DMS79 (cell line): ENCODE results near the gene GNE.
"Not testable (repeated sequence)": the region's sequence is repeated elsewhere in the genome, so short reads cannot be mapped to it uniquely, and the experiment has no call there.

Experiments
- DNase-seq: peaks from one replicate; lab custom pipeline; 2025; lab: John Stamatoyannopoulos, UW

Gene GNE

DNA sequence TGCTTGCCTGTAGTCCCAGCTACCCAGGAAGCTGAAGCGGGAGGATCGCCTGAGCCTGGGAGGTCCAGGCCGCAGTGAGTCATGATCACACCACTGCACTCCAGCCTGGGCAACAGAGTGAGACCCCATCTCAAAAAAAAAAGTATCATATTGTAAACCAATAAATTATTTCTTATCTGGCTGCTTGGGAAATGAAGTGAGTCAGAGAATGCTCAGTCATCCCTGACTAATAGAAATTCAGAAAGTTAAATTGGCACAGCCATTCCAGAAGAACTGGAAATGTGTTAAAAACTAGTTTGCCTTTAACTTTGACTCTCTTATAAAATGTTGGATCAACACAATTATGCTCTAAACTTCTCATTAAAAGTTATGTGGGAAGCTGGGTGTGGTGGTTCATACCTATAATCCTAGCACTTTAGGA lies 9.8 kb upstream of the GNE start:
- DNase-seq, result no peak

DNA sequence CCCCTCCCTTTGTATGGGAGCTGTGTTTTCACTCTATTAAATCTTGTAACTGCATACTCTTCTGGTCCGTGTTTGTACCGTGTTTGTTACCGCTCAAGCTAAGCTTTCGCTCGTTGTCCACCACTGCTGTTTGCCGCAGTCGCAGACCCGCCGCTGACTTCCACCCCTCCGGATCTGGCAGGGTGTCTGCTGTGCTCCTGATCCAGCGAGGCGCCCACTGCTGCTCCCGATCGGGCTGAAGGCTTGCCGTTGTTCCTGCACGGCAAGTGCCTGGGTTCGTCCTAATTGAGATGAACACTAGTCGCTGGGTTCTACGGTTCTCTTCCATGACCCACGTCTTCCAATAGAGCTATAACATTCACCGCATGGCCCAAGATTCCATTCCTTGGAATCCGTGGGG lies 6.6 kb upstream of the GNE start:
- DNase-seq, result no peak

DNA sequence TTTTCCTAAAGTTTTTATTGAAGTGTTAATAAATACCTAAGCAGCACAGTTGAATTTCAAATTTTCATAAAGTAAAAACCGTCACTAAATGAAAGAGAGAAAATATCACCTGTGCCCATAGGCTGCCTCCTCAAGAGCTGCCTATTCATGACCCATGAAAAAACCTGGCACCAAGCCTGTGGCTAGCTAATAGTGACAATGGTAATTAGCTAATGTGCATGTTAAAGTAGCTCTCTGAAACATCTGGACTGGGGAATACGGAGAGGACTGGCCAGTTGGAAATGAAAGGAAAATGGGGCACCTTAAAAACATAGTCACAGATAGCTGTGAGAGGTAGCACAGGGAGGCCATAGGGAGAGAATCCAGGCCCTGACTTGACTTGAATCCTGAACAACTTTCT lies 5.4 kb upstream of the GNE start:
- DNase-seq, result peak; percentile 92

DNA sequence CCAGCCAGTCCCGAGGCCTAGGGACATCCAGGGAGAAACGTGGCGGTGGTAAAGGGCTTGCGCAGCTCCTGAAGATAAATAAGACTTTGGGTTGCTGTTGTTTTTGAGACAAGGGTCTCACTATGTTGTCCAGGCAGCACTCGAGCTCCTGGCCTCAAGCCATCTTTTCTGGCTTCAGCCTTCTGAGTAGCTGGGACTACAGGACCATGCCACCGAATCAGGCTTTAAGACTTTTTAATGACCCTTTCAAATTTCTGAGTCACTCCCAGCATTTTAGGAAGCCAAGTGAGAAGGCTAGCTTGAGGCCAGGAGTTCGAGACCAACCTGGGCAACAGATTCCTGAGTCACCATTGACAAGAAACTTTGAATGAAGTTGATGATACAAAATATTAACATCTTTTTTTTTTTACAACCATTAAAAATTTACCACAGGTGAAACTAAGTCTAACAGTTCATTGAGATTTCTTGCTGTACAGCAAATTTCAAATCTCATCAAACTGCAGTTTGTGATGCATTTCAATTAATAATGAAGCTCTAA lies 817 bp upstream of the GNE start:
- DNase-seq, result no peak

DNA sequence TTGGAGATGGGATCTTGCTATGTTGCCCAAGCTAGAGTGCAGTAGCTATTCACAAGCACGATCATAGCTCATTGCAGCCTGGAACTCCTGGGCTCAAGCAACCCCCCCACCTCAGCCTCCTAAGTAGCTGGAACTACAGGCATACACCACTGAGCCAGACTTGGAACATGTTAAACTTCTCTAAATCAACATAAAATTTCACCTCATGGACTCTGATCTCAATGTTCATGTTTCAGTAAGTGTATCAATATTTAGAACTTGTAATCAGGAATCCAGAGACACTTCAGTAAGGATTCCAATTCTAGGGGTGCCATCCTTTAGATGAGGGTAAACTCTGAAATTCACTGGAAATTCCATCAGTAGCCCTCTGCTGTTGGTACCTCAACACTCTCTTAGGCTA lies 6.8 kb downstream of the GNE start:
- DNase-seq, result no peak

DNA sequence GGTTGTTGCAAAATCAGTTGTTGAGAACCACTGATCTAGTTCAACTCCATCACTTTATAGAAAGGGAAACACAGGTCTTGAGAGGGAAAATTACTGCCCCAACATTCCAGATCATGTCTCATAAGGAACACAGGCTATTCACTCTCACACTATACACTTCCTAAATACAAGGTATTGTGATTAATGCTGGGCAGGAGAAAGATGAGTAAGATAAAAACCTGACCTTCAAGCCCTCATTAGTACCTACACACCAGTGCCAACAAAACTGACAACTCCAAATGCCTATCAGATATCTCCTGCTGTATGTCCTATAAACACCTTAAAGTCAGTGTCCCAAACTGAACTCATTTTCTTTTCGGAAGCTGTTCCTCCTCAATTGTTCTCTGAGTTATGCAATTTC lies 8.2 kb downstream of the GNE start:
- no peak for DNase-seq

DNA sequence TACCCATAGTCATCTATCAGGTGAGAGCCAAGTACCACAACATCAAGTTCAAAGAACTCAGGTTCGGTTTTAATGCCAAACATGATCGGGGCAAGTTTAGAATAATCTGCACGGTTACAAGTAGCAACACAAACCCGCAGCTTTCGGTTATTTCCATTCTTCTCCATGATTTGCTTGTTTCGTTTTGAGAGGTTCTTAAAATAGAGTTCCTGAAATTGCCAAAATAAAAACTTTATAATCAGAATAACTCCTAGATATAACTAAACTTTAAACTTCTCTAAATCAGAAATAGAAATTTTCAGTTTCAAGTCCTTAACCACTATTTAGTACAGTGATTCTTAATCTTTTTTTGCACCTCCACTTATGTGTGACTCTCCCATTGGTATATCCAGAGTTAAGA lies 9.1 kb downstream of the GNE start:
- DNase-seq, result no peak

DNA sequence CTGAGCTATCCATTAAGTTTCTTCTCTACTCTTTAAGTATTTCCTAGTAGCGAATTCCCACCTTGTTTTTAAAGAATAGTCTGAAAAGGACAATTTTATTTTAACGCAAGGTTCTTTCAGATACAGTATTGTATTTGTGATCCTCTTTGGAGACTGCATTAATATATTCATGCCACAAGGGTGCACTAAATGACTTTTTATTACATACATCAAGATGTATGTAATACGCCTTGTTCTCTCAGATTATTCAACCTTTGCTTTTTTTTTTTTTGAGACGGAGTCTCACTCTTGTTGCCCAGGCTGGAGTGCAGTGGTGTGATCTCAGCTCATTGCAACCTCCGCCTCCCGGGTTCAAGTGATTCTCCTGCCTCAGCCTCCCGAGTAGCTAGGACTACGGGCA lies 10.2 kb downstream of the GNE start:
- not testable (repeated sequence) for DNase-seq

DNA sequence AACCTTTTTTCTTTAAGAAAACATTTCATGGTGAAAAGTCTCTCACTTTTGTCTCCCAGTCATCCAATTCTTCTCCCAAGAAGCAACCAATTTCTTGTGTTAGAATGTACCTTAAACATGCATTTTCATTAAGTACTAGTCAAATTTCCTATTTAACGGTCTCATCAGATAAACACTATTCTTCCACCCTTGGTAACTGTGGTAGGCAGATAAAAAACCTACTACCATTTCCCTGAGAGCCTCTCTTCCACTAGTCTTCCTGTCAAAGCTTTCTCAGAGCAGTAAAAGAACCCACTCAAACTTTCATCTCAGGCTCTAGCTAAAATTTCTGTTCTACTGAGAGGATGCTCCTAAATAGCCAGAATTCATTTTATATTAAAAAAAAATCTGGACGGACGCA lies 10.9 kb downstream of the GNE start:
- no peak for DNase-seq

DNA sequence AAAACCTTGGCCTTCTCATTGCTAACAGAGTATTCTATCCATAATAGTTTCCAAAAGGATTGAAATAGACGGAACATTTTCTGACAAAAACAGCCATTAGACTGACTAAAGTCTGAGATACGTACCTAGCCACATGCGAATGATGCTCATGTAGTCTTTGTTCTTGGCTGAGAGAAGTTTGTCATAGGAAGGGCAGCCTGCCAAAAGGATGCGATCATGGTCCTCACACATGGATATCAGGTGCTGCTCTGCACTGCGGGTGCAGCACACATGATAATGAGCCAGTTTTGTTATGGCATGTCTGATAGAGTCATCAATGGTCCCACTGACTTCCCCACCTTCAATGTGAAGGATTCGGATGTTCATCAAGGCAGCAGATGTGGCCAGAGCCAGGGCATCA lies 12.3 kb downstream of the GNE start:
- no peak for DNase-seq

DNA sequence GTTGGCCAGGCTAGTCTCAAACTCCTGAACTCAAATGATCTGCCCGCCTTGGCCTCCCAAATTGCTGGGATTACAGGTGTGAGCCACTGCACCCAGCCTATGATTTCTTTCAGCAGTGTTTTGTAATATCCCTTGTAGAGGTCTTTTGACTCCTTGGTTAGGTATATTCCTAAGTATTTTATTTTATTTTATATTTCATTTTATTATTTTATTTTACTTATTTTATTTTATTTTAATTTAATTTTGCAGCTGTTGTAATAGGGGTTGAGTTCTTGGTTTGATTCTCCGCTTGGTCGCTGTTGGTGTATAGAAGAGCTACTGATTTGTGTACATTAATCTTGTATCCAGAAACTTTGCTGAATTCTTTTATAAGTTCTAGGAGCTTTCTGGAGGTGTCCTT lies 18.6 kb downstream of the GNE start:
- DNase-seq, result not testable (repeated sequence)

DNA sequence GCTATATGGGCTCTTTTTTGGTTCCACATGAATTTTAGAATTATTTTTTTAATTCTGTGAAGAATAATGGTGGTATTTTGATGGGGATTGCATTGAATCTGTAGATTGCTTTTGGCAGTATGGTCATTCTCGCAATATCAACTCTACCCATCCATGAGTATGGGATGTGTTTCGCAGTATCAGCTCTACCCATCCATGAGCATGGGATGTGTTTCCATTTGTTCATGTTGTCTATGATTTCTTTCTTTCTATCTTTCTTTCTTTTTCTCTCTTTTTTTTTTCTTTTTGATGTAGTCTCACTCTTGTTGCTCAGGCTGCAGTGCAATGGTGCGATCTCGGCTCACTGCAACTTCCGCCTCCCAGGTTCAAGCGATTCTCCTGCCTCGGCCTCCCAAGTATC lies 19.0 kb downstream of the GNE start:
- DNase-seq, result not testable (repeated sequence)

DNA sequence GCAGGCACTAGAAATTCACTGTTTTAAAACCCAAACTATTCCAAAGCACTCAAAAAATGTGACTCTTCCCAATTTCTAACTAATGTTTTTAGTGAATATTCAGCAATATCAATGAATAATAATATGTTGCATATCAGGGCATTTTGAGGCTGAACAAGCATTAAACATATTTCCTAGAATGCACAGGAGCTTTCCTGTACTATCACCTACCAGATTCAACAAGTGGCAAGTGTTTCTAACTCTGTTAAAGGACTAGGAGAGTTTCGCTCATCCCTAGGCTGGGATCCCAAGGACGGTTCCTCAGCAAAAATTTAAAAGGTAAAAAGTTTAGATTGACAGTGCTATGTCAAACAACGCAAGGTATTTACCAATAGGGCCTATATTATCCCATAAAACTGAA lies 21.0 kb downstream of the GNE start:
- DNase-seq, result no peak

DNA sequence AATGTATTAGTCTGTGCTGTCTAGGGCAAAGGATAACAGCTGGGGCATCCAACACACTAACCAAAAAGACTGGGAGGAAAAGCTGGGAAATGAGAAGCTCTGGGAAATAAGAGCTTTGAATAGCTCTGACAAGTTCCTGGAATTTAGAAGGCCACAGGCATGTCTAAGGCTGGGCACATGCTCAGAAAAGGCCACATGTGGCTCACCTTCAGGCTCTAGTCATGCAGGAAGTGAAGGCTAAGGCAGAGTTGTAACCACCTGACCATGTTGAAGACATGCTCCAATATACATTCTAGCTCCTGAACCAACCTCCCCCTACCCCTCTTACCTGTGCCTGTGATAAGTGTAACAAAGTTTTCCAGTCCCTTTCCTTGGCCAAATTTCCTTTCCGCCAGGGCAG lies 35.8 kb downstream of the GNE start:
- no peak for DNase-seq

DNA sequence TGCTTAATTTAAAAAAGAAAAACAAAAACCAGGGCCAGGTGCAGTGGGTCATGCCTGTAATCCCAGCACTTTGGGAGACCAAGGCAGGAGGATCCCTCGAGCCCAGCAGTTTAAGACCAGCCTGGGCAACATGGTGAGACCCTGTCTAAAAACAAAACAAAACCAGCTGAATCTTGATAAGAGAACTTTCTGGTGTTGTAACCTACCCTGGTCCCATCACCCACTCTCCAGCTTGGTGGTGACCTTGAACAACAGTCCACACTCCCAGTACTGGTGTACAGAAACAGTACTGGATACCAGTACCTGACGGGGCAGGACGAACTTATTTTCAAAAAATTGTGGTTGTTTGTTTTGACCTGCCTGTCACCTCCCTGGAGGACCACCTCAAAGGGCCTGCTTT lies 36.6 kb downstream of the GNE start:
- DNase-seq, result no peak

DNA sequence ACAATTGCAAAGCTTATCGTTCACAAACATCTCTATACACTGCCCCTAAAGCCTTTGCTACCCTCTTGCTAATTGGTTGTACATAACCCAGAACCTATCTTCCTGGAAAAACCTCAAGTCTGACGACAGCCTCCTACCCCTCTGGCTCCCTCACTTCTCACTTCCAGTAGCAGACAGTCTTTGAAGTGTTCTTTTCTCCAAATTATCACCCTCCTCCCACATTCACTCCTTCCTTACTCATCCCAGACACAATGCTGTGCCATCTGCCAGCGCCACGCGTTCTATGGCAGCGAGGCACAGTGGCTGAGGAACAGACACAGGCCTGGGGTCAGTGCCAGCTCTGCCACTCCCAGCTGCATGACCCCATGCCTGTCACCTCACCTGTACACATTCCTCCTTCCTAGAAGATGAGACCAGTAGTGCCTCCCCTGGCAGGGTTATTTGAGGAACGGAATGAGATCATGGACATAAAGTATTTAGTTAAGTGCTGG lies 39.8 kb downstream of the GNE start:
- DNase-seq, result no peak

DNA sequence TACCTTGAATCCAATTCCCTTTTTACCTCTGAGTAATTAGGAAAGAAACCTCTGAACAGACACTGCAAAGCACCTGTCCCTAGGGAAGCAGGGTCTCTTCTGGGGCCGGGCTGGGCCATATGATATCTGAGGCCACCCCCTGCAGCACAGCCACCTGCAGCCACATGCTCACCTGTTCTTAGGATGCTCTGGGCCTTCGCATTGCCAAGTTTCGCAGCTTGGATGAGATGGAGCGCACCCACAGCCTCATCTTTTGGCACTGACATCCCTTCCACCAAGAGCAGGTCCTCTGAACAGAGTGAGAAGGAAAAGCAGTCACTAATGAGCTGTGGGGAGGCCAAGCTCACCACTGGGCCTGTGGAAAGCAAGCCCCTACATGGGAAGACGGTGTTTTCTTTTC lies 40.2 kb downstream of the GNE start:
- DNase-seq, result no peak

DNA sequence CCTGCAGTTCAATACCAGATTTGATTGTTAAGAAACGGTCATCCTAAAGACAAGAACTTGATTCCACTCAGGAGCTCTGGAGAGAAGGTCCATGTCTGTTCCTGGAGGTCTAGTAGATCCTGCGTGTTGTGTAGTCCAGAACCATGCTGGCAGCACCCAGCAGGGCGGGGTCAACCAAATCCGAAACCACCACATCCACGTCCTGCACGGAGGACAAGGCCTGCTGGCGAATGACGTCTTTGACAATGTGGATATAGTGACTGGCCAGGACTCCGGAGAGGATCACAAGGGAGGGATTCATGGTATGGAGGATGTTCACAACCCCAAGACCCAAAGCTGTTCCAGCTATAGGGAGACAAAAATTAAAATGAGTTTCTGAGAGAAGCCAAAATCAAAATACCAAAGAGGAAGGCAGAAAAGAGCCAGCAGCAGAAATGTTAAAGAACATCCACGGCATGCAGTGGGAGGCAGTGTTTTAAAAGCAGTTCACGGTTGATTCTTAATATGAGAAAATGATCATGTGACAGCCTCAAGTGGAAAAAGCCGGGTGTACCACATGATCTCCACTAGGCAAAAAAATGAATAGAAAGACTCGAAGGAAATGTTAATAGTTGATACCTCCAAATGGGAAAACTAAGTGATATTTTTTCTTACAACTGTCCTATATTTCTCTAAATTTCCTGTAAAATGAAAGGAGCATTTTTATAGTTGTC lies 40.8 kb downstream of the GNE start:
- DNase-seq, result peak; percentile 12

DNA sequence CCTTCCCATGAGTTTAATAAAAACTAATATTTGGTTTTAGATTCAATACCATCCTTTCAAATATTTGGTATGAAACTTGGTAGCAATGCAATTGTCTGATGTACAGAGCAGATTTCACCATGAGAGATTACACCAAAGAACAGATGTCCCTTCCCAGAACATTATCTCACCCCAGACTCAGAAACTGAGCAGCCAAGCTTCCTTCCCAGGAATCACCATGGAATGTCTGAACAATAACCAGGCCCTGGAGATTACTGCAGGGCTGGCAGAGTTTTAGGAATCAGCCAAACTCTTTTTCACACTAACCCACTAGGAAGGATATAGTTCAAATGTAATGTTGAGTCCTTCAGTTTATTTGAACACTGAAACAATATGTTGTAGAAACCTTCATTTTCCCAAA lies 43.7 kb downstream of the GNE start:
- DNase-seq, result no peak

DNA sequence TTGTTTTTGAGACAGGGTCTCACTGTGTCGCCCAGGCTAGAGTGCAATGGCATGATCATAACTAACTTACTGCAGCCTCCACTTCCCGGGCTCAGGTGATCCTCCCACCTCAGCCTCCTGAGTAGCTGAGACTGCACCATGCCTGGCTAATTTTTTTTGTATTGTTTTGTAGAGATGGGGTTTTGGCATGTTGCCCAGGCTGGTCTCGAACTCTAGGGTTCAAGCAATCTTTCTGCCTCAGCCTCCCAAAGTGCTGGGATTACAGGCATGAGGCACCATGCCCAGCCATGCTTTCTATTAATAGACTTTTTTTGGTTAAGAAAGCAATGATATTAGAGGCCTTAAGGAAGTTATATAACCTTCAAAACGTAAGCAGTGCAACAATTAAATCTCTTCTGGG lies 44.3 kb downstream of the GNE start:
- no peak for DNase-seq

DNA sequence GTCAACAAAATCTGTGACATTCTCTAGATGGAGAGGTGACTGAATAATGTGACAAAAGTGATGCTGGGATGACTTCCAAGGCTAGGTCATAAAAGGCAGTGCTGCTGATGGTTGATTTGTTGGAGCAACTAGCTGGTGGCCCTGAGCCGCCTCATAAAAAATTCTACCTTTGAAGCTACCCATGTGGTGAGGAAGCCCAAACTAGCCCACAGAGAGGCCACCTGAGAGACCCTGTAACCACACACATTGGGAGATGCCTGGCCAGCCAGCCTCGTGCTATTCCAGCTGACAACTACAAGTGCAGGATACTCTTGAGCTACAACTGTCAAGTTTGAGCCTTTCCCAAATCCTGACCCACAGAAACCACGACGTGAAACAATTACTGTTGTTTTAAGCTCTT lies 44.9 kb downstream of the GNE start:
- DNase-seq, result no peak

DNA sequence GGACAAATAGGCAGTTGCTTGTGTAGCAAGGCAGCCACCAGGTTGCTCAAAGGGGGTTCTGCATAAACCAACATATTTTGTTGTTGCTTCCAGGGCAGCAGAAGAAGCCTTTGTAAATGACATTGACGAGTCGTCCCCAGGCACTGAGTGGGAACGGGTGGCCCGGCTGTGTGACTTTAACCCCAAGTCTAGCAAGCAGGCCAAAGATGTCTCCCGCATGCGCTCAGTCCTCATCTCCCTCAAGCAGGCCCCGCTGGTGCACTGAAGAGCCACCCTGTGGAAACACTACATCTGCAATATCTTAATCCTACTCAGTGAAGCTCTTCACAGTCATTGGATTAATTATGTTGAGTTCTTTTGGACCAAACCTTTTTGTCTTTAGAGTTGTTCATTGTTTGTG lies 46.7 kb downstream of the GNE start:
- DNase-seq, result no peak

DNA sequence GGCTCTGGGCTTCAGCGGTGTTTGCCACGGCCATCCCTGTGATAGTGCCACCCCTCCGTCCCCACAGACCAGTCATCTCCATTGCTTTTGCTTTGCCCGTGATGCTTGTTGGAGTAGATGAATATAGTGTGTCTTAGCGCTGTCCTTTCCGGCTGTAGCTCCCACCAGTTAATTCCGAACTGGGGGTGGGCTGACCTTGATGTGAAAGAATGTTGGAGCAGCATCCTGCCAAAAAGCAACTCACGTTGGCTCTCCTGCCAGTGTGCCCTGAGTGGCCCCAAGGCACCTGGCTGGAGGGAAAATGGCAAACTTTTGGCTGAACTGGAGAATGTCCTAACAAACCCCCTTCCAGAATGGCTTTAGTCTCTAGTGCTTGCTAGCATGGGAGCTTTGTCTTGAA lies 47.5 kb downstream of the GNE start:
- DNase-seq, result no peak
